GM15510 (cell line): Measurements from ENCODE around the gene RNF180.

ENCODE experiments used
- POLR2A ChIP-seq: IDR thresholded peaks from 3 replicates; pipeline ENCODE4 v1.6.1; 2011; ENCODE audit warnings: borderline replicate concordance; ENCODE audit not compliant: insufficient read length; ENCODE audit errors: extremely low read depth

The RNF180 gene

GRCh38 chr5:64298586-64298985, 132.9 kb downstream of the RNF180 start:
- TF ChIP-seq POLR2A: no peak

GRCh38 chr5:64299805-64300204, 134.2 kb downstream of the RNF180 start:
- no peak for TF ChIP-seq POLR2A

- no peak for TF ChIP-seq POLR2A
These were observed 135.9 kb downstream of the RNF180 start for GRCh38 chr5:64301566-64301965.

GRCh38 chr5:64308135-64308534, 142.5 kb downstream of the RNF180 start:
- TF ChIP-seq POLR2A: no peak

- no peak for TF ChIP-seq POLR2A
These were observed 146.8 kb downstream of the RNF180 start for GRCh38 chr5:64312491-64312890.

- no peak for TF ChIP-seq POLR2A
These were observed 150.1 kb downstream of the RNF180 start for GRCh38 chr5:64315778-64316177.

GRCh38 chr5:64318175-64318574, 152.5 kb downstream of the RNF180 start:
- no peak for TF ChIP-seq POLR2A

GRCh38 chr5:64323591-64323990, 157.9 kb downstream of the RNF180 start:
- no peak for TF ChIP-seq POLR2A

GRCh38 chr5:64330728-64331231, 165.1 kb downstream of the RNF180 start:
- no peak for TF ChIP-seq POLR2A

GRCh38 chr5:64331597-64332277, 166.1 kb downstream of the RNF180 start:
- TF ChIP-seq POLR2A: no peak

GRCh38 chr5:64333886-64334285, 168.2 kb downstream of the RNF180 start:
- TF ChIP-seq POLR2A: no peak

- no peak for TF ChIP-seq POLR2A
These were observed 174.1 kb downstream of the RNF180 start for GRCh38 chr5:64339769-64340168.

- no peak for TF ChIP-seq POLR2A
These were observed 174.7 kb downstream of the RNF180 start for GRCh38 chr5:64340293-64340692.

GRCh38 chr5:64341340-64341739, 175.7 kb downstream of the RNF180 start:
- no peak for TF ChIP-seq POLR2A

- TF ChIP-seq POLR2A: no peak
These were observed 178.9 kb downstream of the RNF180 start for GRCh38 chr5:64344501-64344900.

GRCh38 chr5:64347309-64347708, 181.7 kb downstream of the RNF180 start:
- TF ChIP-seq POLR2A: no peak

GRCh38 chr5:64364426-64364825, 198.8 kb downstream of the RNF180 start:
- TF ChIP-seq POLR2A: no peak

- TF ChIP-seq POLR2A: no peak
These were observed 219.1 kb downstream of the RNF180 start for GRCh38 chr5:64384765-64385164.

GRCh38 chr5:64397552-64397951, 231.9 kb downstream of the RNF180 start:
- no peak for TF ChIP-seq POLR2A
